Erythroblast (primary cell): ENCODE data around the gene ZNF774.

ENCODE experiments used
- GATA1 ChIP-seq: IDR thresholded peaks from 2 replicates; pipeline ENCODE4 v1.6.1; 2011; ENCODE audit warnings: low read depth, mild to moderate bottlenecking, control low read depth, low read length, moderate library complexity
- POLR2A ChIP-seq: IDR thresholded peaks from 2 replicates; pipeline ENCODE4 v1.6.1; 2011; ENCODE audit warnings: mild to moderate bottlenecking, low read length

DNA sequence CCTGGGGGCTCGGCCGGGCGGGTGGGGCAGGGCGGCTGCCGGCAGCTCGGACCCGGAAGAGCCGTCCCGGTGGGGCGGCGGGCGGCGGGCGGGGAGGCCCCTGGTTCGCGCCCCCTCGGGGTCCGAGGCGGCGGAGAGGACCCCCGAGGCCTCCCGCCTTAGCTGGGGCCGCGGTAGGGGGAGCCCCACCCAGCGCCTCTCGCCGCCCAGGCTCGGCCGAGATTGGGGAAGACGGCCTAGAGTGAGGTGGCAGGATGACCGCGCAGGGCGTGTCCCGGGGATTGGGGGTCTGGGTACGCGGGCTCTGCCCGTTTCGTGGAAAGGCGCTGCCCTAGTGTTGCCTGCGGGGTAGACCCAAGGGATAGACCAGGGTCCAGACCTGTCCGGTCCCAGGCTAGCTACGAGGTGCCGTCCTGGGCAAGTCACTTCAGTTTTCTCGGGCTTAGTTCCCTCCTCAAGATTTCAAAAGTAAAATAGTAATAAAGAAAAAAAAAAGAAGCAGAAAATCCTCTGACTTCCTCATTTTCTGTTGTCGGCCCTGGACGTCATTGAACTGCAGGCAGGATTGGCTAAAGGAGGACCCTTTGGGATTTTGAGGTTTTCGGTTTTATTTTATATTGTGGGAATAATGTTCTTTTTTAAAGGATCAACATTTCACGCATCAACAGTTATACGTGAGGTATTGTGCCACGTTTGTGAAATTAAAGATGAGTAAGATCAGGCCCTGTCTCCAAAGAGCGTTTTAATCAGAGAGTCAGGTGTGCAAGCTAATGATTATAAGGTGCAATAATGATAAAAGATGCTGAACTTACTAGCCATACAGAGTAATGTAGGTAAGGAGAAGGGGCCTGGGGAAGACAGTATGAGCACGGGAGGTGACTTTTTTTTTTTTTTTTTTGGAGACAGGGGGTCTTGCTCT lies 36.6 kb downstream of the ZNF774 start:
- no peak for TF ChIP-seq POLR2A
- no peak for TF ChIP-seq GATA1
